Liver (tissue), 3 donors: Measurements from ENCODE around the gene FADS3.

ENCODE experiments used
- RXRA ChIP-seq, 2 donors: IDR thresholded peaks; 2 replicates each; pipeline ENCODE4 v1.6.1; 2017 to 2018; ENCODE audit warnings: antibody characterized with exemption in 2 of 2, mild to moderate bottlenecking in 1 of 2
- YY1 ChIP-seq: IDR thresholded peaks from 2 replicates; pipeline ENCODE4 v1.6.1; 2016; ENCODE audit warnings: antibody characterized with exemption, mild to moderate bottlenecking
- TF ChIP-seq, protein P1 (sequence below): fragments of 150-350 bp; IDR thresholded peaks from 2 replicates; pipeline ENCODE4 v1.5.1; 2017; ENCODE audit warnings: improper control_type of control experiment, low read depth, low read length; ENCODE audit not compliant: missing input control
- TF ChIP-seq, protein P2 (sequence below): IDR thresholded peaks from 2 replicates; pipeline ENCODE4 v1.6.1; 2016; ENCODE audit warnings: antibody characterized with exemption
- TF ChIP-seq, protein P3 (sequence below): IDR thresholded peaks from 2 replicates; pipeline ENCODE4 v1.6.1; 2016; ENCODE audit warnings: antibody characterized with exemption
- TF ChIP-seq, protein P4 (sequence below): IDR thresholded peaks from 2 replicates; pipeline ENCODE4 v1.6.1; 2016; ENCODE audit warnings: antibody characterized with exemption, mild to moderate bottlenecking
- donor health status: healthy.
- donor health status: healthy.

DNA sequence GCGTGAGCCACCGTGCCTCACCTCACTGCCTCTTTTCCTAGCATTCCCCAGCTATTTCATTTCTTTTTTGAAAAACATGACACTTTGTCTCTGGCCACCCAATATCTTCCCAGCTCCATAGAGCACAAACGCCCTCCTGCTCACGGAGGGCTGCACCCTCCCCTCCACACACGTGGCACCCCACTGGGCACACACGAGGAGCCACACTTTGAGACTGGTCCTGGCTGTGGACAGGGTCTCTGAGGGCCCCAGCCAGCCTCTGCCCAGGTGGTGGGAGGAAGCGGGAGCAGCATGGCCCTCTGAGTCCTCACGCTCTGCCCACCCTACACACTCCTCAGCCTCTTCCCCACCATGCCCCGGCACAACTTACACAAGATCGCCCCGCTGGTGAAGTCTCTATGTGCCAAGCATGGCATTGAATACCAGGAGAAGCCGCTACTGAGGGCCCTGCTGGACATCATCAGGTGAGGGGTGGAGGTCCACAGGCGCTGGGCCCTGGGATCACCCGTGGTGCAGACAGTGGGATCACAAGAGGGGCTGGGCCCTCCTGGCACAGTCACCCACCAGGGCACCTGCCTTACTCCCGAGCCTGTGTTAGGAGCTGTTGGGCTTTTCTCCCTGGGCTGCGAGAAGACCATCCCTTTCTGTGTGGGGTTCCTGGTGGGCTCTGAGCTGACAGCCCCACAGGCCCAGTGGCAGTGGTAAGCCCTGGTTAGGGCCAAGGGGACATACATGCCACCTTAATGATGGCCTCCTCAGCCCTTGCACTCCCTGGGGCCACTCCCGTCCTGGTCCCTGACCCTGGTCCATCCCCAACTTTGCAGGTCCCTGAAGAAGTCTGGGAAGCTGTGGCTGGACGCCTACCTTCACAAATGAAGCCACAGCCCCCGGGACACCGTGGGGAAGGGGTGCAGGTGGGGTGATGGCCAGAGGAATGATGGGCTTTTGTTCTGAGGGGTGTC lies 26.2 kb downstream of the FADS3 start:
- TF ChIP-seq, protein P1, sequence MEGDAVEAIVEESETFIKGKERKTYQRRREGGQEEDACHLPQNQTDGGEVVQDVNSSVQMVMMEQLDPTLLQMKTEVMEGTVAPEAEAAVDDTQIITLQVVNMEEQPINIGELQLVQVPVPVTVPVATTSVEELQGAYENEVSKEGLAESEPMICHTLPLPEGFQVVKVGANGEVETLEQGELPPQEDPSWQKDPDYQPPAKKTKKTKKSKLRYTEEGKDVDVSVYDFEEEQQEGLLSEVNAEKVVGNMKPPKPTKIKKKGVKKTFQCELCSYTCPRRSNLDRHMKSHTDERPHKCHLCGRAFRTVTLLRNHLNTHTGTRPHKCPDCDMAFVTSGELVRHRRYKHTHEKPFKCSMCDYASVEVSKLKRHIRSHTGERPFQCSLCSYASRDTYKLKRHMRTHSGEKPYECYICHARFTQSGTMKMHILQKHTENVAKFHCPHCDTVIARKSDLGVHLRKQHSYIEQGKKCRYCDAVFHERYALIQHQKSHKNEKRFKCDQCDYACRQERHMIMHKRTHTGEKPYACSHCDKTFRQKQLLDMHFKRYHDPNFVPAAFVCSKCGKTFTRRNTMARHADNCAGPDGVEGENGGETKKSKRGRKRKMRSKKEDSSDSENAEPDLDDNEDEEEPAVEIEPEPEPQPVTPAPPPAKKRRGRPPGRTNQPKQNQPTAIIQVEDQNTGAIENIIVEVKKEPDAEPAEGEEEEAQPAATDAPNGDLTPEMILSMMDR, result no peak
- TF ChIP-seq, protein P2, sequence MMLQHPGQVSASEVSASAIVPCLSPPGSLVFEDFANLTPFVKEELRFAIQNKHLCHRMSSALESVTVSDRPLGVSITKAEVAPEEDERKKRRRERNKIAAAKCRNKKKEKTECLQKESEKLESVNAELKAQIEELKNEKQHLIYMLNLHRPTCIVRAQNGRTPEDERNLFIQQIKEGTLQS, result no peak
- no peak for TF ChIP-seq RXRA (IDR thresholded peaks at IDR 0.05)
- TF ChIP-seq, protein P3, sequence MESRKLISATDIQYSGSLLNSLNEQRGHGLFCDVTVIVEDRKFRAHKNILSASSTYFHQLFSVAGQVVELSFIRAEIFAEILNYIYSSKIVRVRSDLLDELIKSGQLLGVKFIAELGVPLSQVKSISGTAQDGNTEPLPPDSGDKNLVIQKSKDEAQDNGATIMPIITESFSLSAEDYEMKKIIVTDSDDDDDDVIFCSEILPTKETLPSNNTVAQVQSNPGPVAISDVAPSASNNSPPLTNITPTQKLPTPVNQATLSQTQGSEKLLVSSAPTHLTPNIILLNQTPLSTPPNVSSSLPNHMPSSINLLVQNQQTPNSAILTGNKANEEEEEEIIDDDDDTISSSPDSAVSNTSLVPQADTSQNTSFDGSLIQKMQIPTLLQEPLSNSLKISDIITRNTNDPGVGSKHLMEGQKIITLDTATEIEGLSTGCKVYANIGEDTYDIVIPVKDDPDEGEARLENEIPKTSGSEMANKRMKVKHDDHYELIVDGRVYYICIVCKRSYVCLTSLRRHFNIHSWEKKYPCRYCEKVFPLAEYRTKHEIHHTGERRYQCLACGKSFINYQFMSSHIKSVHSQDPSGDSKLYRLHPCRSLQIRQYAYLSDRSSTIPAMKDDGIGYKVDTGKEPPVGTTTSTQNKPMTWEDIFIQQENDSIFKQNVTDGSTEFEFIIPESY, result no peak
- TF ChIP-seq YY1, result no peak
- TF ChIP-seq, protein P4, sequence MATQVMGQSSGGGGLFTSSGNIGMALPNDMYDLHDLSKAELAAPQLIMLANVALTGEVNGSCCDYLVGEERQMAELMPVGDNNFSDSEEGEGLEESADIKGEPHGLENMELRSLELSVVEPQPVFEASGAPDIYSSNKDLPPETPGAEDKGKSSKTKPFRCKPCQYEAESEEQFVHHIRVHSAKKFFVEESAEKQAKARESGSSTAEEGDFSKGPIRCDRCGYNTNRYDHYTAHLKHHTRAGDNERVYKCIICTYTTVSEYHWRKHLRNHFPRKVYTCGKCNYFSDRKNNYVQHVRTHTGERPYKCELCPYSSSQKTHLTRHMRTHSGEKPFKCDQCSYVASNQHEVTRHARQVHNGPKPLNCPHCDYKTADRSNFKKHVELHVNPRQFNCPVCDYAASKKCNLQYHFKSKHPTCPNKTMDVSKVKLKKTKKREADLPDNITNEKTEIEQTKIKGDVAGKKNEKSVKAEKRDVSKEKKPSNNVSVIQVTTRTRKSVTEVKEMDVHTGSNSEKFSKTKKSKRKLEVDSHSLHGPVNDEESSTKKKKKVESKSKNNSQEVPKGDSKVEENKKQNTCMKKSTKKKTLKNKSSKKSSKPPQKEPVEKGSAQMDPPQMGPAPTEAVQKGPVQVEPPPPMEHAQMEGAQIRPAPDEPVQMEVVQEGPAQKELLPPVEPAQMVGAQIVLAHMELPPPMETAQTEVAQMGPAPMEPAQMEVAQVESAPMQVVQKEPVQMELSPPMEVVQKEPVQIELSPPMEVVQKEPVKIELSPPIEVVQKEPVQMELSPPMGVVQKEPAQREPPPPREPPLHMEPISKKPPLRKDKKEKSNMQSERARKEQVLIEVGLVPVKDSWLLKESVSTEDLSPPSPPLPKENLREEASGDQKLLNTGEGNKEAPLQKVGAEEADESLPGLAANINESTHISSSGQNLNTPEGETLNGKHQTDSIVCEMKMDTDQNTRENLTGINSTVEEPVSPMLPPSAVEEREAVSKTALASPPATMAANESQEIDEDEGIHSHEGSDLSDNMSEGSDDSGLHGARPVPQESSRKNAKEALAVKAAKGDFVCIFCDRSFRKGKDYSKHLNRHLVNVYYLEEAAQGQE, result no peak
